HepG2 (cell line): ENCODE measurements around the gene CBX6. TPM values are rescaled to one million over a fixed set of nuclear protein-coding genes. Genes with fewer than 3 reads are reported as not detected.

Experiments
- ATAC-seq: fragments of 200-7000 bp; cut with Tn5 transposase; 3 replicates; pipeline ENCODE4 v1.9.1; 2020; ENCODE audit warnings: mild to moderate bottlenecking, moderate library complexity
- BruUV-seq: library from RNA; stranded (reverse); fragments of 400-500 nt; replicated peaks from 2 replicates; lab custom pipeline; 2021; lab: Mats Ljungman, UMichigan
- CTCF ChIA-PET: fragments of 300-600 bp; formaldehyde crosslinking; extraction: SDS; loops from one replicate; lab custom pipeline; 2021; ENCODE audit warnings: low total read pairs, inconsistent platforms, low intra/inter-chr PET ratio; lab: Yijun Ruan, JAX
- POLR2A ChIA-PET: fragments of 350-600 bp; sonication (Branson Sonifier 250); formaldehyde crosslinking; loops from one replicate; lab custom pipeline; 2020; ENCODE audit warnings: antibody characterized with exemption, inconsistent platforms; lab: Yijun Ruan, JAX
- DNase-seq: peaks from one replicate; pipeline ENCODE4 v3.0.0-alpha.2; 2015; ENCODE audit warnings: low spot score
- FAIRE-seq: peaks from 3 replicates; lab custom pipeline; 2011; peaks lifted over from hg19 to GRCh38; lab: Jason Lieb, UNC
- H2AFZ ChIP-seq: one replicate; pipeline ENCODE4 v1.6.1; 2011; ENCODE audit warnings: low read length, inconsistent platforms
- H3K27ac ChIP-seq: fragments of 300-600 bp; 3 replicates; pipeline ENCODE4 v1.8.0; 2011; ENCODE audit warnings: mixed run types, mild to moderate bottlenecking, mixed read lengths, low read length, inconsistent platforms; ENCODE audit not compliant: insufficient read depth; ENCODE audit errors: extremely low read length
- H3K27me3 ChIP-seq, 2 experiments: fragments of 200-600 bp in 1 of 2; 2 replicates in 1 of 2; 3 replicates in 1 of 2; pipeline versions ENCODE4 v1.6.0 to v1.8.0; 2011; ENCODE audit warnings: low read length in 2 of 2, mild to moderate bottlenecking in 2 of 2, moderate library complexity in 2 of 2, inconsistent platforms in 1 of 2; ENCODE audit not compliant: insufficient read depth in 2 of 2, control insufficient read depth in 1 of 2
- H3K36me3 ChIP-seq, 2 experiments: fragments of 200-600 bp in 1 of 2; replicated peaks in 1 of 2; 2 replicates in 1 of 2; 3 replicates in 1 of 2; pipeline versions ENCODE4 v1.5.1 to v1.8.0; 2011; ENCODE audit warnings: low read length in 2 of 2, inconsistent platforms in 1 of 2; ENCODE audit not compliant: insufficient read depth in 2 of 2, control insufficient read depth in 1 of 2
- H3K4me1 ChIP-seq: 2 replicates; pipeline ENCODE4 v1.5.1; 2012; ENCODE audit warnings: low read length, inconsistent platforms; ENCODE audit not compliant: insufficient read depth
- H3K4me2 ChIP-seq: 2 replicates; pipeline ENCODE4 v1.6.0; 2011; ENCODE audit warnings: low read depth, low read length, inconsistent platforms
- H3K4me3 ChIP-seq, 3 experiments: fragments of 200-600 bp in 1 of 3; sonication (generic), shearing (Covaris generic) in 1 of 3; replicated peaks in 1 of 3; 2 replicates each; pipeline ENCODE4 v1.5.1; 2011 to 2016; ENCODE audit warnings: low read length in 3 of 3, inconsistent platforms in 2 of 3, low read depth in 2 of 3, mild to moderate bottlenecking in 2 of 3, control low read depth in 1 of 3, mixed read lengths in 1 of 3; ENCODE audit not compliant: insufficient read depth in 1 of 3
- H3K79me2 ChIP-seq: one replicate; pipeline ENCODE4 v1.6.1; 2011; ENCODE audit warnings: low read length, inconsistent platforms; ENCODE audit not compliant: insufficient read depth
- H3K9ac ChIP-seq: 2 replicates; pipeline ENCODE4 v1.6.0; 2011; ENCODE audit warnings: mild to moderate bottlenecking, low read depth, low read length, inconsistent platforms; ENCODE audit not compliant: insufficient read depth
- H3K9me3 ChIP-seq: 2 replicates; pipeline ENCODE4 v1.5.1; 2012; ENCODE audit warnings: mild to moderate bottlenecking, low read length
- H4K20me1 ChIP-seq: 2 replicates; pipeline ENCODE4 v1.6.0; 2011; ENCODE audit warnings: inconsistent platforms, mild to moderate bottlenecking, low read length, moderate library complexity; ENCODE audit not compliant: insufficient read depth
- GMEB2 ChIP-seq: IDR thresholded peaks from 2 replicates; pipeline ENCODE4 v1.6.1; 2016; ENCODE audit warnings: missing biosample characterization, missing genetic modification reagents, low read depth
- KAT7 ChIP-seq: IDR thresholded peaks from 2 replicates; pipeline ENCODE4 v1.6.1; 2018; ENCODE audit warnings: borderline replicate concordance, missing compliant biosample characterization
- PAF1 ChIP-seq: IDR thresholded peaks from 2 replicates; pipeline ENCODE4 v1.6.1; 2016; ENCODE audit warnings: missing genetic modification reagents, missing compliant biosample characterization
- PRMT3 ChIP-seq: sonication (generic); formaldehyde crosslinking; IDR thresholded peaks from 2 replicates; pipeline ENCODE4 v1.8.1; 2022; ENCODE audit warnings: low read depth, mild to moderate bottlenecking, moderate library complexity, missing genetic modification reagents, borderline replicate concordance
- RERE ChIP-seq: IDR thresholded peaks from 2 replicates; pipeline ENCODE4 v1.6.1; 2016; ENCODE audit warnings: low read depth, missing genetic modification reagents, missing compliant biosample characterization
- REST ChIP-seq, 2 experiments: IDR thresholded peaks; 2 replicates each; pipeline ENCODE4 v1.6.1; 2011 to 2012; ENCODE audit warnings: low read length in 2 of 2, borderline replicate concordance in 1 of 2, low read depth in 1 of 2, mild to moderate bottlenecking in 1 of 2, moderate library complexity in 1 of 2
- WGBS: methylation state at CpG from one replicate; pipeline ENCODE4 v1.1.6; 2017; ENCODE audit warnings: low lambda C conversion rate; 5-methylcytosine and 5-hydroxymethylcytosine counted together
- in situ Hi-C: cut with HindIII; loops from 2 replicates; pipeline ENCODE4 v1.10.0; 2017; ENCODE audit warnings: low pct_unique_long_range_greater_than_20kb; ENCODE audit not compliant: extremely low pct_ligation_motif_present
- intact Hi-C: fragments of 100-400 bp; cut with micrococcal nuclease; formaldehyde crosslinking; loops from one replicate; pipeline ENCODE4 v1.10.0; 2022; ENCODE audit not compliant: unreplicated experiment
- polyA plus RNA-seq, 8 experiments: library from polyadenylated mRNA; depleted of rRNA in 3 of 8; stranded (reverse) in 7 of 8; unstranded in 1 of 8; fragments of >200 nt; fragmentation: Illumina TruSeq in 4 of 8; extraction: Trizol in 4 of 8; gene quantifications; 2 replicates each; pipeline versions ENCODE4 v1.2.1 to v1.2.3, GENCODE V29; 2011 to 2016; ENCODE audit warnings: low read depth in 4 of 8, missing spikeins in 1 of 8, mixed read lengths in 1 of 8; ENCODE audit not compliant: insufficient read depth in 1 of 8
- total RNA-seq, 5 experiments: library from RNA; depleted of rRNA; stranded (reverse); fragments of >200 nt; fragmentation: Illumina TruSeq; extraction: Trizol; gene quantifications; 2 replicates each; pipeline ENCODE4 v1.2.3, GENCODE V29; 2016; ENCODE audit warnings: low read depth in 1 of 5
- TF ChIP-seq, protein P1 (sequence below): sonication (generic); formaldehyde crosslinking; IDR thresholded peaks from 2 replicates; pipeline ENCODE4 v1.4.0; 2020; ENCODE audit warnings: missing genetic modification reagents; ENCODE audit errors: not compliant biosample characterization
- TF ChIP-seq, protein P2 (sequence below): sonication (generic); formaldehyde crosslinking; IDR thresholded peaks from 2 replicates; pipeline ENCODE4 v1.5.0; 2020; ENCODE audit warnings: mild to moderate bottlenecking, missing genetic modification reagents

CBX6 gene
- total and polyA plus RNA-seq, 2 of the 13 experiments (the other 11 are each of a cell fraction or from before 2014, with no cell fraction given): 1.7 to 6.5 TPM

- Histone ChIP-seq H3K4me1 (peaks cover 39% of the 10 kb centered on the region), H3K27me3 (0 out of 5 replicates have a peak, but pooled peaks cover 0 to 2% of the 10 kb centered on the region in 2 experiments), H2AFZ (no peak overlapping the region), H3K27ac (no peak overlapping the region), H3K79me2 (no peaks in the 10 kb centered on the region), H3K9me3 (no peaks in the 10 kb centered on the region), H3K9ac (no peak overlapping the region), H4K20me1 (no peaks in the 10 kb centered on the region), H3K4me3 (no peak overlapping the region), H3K4me2 (no peak overlapping the region), H3K36me3 (no peaks in the 10 kb centered on the region)
- POLR2A ChIA-PET: no interaction called here
- CTCF ChIA-PET: no interaction called here
- no TSS peak for BruUV-seq
- intact Hi-C loops: loop anchor here (5.0 kb wide), 1 partner anchor 53 kb away; no protein-coding TSS in a partner anchor
- FAIRE-seq: no peak
- in situ Hi-C loops: no loop called here
- WGBS: 86% methylated on average over 1 of the region's 1 CpG
- no peak for DNase-seq
- no peak for ATAC-seq
- TF ChIP-seq, protein P1, sequence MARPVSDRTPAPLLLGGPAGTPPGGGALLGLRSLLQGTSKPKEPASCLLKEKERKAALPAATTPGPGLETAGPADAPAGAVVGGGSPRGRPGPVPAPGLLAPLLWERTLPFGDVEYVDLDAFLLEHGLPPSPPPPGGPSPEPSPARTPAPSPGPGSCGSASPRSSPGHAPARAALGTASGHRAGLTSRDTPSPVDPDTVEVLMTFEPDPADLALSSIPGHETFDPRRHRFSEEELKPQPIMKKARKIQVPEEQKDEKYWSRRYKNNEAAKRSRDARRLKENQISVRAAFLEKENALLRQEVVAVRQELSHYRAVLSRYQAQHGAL (CRISPR knock-in tag): no peak
- TF ChIP-seq GMEB2 (CRISPR knock-in tag) (no peak), KAT7 (CRISPR knock-in tag) (no peak), PRMT3 (CRISPR knock-in tag) (no peak), PAF1 (CRISPR knock-in tag) (no peak), REST (IDR thresholded peaks at IDR 0.05; ENCODE audit: borderline replicate concordance in 1 of 2, low read depth in 1 of 2, low read length in 2 of 2) (no peak), RERE (CRISPR knock-in tag) (no peak)
- TF ChIP-seq, protein P2, sequence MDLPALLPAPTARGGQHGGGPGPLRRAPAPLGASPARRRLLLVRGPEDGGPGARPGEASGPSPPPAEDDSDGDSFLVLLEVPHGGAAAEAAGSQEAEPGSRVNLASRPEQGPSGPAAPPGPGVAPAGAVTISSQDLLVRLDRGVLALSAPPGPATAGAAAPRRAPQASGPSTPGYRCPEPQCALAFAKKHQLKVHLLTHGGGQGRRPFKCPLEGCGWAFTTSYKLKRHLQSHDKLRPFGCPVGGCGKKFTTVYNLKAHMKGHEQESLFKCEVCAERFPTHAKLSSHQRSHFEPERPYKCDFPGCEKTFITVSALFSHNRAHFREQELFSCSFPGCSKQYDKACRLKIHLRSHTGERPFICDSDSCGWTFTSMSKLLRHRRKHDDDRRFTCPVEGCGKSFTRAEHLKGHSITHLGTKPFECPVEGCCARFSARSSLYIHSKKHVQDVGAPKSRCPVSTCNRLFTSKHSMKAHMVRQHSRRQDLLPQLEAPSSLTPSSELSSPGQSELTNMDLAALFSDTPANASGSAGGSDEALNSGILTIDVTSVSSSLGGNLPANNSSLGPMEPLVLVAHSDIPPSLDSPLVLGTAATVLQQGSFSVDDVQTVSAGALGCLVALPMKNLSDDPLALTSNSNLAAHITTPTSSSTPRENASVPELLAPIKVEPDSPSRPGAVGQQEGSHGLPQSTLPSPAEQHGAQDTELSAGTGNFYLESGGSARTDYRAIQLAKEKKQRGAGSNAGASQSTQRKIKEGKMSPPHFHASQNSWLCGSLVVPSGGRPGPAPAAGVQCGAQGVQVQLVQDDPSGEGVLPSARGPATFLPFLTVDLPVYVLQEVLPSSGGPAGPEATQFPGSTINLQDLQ (CRISPR knock-in tag): no peak
These were observed 47.7 kb upstream of the CBX6 start for GRCh38 chr22:38919631-38920190.
